CD4-positive, alpha-beta T cell treated with Interleukin-21 for 1 hour (primary cell): ENCODE results near the gene TPH2.

ENCODE experiments used
- DNase-seq: peaks from one replicate; pipeline ENCODE4 v3.0.0-alpha.2; 2020

The TPH2 gene

GRCh38 chr12:71967211-71967610 lies 28.6 kb downstream of the TPH2 start:
- DNase-seq: no peak

GRCh38 chr12:71969330-71969729 lies 30.7 kb downstream of the TPH2 start:
- no peak for DNase-seq

GRCh38 chr12:71970031-71970430 lies 31.4 kb downstream of the TPH2 start:
- DNase-seq: no peak

- no peak for DNase-seq
Observed at GRCh38 chr12:71972441-71973074, 33.9 kb downstream of the TPH2 start.

GRCh38 chr12:71973687-71974086 lies 35.0 kb downstream of the TPH2 start:
- DNase-seq: no peak

- no peak for DNase-seq
Observed at GRCh38 chr12:71980538-71980937, 41.9 kb downstream of the TPH2 start.

GRCh38 chr12:71981149-71981548 lies 42.5 kb downstream of the TPH2 start:
- DNase-seq: no peak

GRCh38 chr12:71994715-71995114 lies 56.1 kb downstream of the TPH2 start:
- no peak for DNase-seq

- no peak for DNase-seq
Observed at GRCh38 chr12:71999795-72000194, 61.1 kb downstream of the TPH2 start.

- DNase-seq: no peak
Observed at GRCh38 chr12:72000969-72001648, 62.5 kb downstream of the TPH2 start.

- no peak for DNase-seq
Observed at GRCh38 chr12:72006766-72007165, 68.1 kb downstream of the TPH2 start.

- no peak for DNase-seq
Observed at GRCh38 chr12:72010356-72010755, 71.7 kb downstream of the TPH2 start.

- no peak for DNase-seq
Observed at GRCh38 chr12:72011374-72011773, 72.7 kb downstream of the TPH2 start.

GRCh38 chr12:72012874-72013273 lies 74.2 kb downstream of the TPH2 start:
- DNase-seq: no peak

GRCh38 chr12:72015895-72016294 lies 77.2 kb downstream of the TPH2 start:
- DNase-seq: no peak

GRCh38 chr12:72017054-72017651 lies 78.5 kb downstream of the TPH2 start:
- DNase-seq: peak; percentile 58

GRCh38 chr12:72018036-72018435 lies 79.4 kb downstream of the TPH2 start:
- DNase-seq: no peak

- no peak for DNase-seq
Observed at GRCh38 chr12:72024613-72025012, 86.0 kb downstream of the TPH2 start.

GRCh38 chr12:72025524-72025923 lies 86.9 kb downstream of the TPH2 start:
- DNase-seq: no peak

GRCh38 chr12:72028966-72029365 lies 90.3 kb downstream of the TPH2 start:
- DNase-seq: no peak

GRCh38 chr12:72030277-72030676 lies 91.6 kb downstream of the TPH2 start:
- no peak for DNase-seq

GRCh38 chr12:72031066-72031465 lies 92.4 kb downstream of the TPH2 start:
- no peak for DNase-seq

- DNase-seq: no peak
Observed at GRCh38 chr12:72033991-72034390, 95.3 kb downstream of the TPH2 start.

GRCh38 chr12:72035625-72036024 lies 97.0 kb downstream of the TPH2 start:
- DNase-seq: no peak

GRCh38 chr12:72036393-72036792 lies 97.7 kb downstream of the TPH2 start:
- no peak for DNase-seq
